TTC549 (cell line): ENCODE data around the gene CELF4.

Experiments
- FAIRE-seq: peaks from 2 replicates; lab custom pipeline; 2012; peaks lifted over from hg19 to GRCh38; lab: Jason Lieb, UNC

Gene CELF4

DNA sequence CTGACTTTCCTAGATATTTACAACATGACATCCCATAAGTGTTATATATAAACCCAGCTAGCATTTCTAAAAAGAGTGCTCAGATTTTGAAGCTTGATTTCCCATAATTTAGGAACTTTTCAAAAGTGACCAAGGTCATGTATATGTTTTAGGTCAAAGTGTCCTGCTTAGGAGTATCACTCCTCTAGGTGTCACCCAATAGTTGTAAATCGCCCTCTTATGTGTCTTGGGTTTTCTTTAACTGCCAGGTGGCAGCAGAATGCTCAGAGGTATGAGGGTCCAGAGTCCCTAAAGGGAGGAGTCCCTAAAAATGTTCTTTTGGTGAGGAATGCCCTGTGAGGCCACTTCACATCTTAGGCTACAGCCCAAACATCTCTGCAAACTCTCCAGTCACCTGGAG, 358.3 kb downstream of the CELF4 start:
- FAIRE-seq = no peak

DNA sequence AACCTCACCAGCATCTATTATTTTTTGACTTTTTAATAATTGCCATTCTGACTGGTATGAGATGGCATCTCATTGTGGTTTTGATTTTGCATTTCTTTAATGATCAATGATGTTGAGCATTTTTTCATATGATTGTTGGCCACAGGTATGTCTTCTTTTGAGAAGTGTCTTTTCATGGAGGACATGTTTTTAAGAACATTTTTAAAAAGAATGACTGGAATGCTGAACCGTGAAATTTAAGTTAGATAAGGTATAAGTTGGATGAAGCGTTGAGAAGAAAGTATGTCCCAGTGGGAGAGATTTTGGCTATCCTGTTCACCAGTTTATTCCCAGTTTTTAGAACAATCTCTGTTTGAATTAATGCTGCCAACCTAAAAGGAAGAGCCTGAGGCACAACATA, 365.9 kb downstream of the CELF4 start:
- FAIRE-seq = no peak
